GM12872 (cell line): ENCODE results near the gene OSBPL1A.

Experiments used
- TF ChIP-seq, protein P1 (sequence below): IDR thresholded peaks from 3 replicates; pipeline ENCODE4 v1.5.1; 2011; ENCODE audit warnings: low read depth, mild to moderate bottlenecking, low read length, moderate library complexity; ENCODE audit not compliant: insufficient read depth

Gene OSBPL1A

DNA sequence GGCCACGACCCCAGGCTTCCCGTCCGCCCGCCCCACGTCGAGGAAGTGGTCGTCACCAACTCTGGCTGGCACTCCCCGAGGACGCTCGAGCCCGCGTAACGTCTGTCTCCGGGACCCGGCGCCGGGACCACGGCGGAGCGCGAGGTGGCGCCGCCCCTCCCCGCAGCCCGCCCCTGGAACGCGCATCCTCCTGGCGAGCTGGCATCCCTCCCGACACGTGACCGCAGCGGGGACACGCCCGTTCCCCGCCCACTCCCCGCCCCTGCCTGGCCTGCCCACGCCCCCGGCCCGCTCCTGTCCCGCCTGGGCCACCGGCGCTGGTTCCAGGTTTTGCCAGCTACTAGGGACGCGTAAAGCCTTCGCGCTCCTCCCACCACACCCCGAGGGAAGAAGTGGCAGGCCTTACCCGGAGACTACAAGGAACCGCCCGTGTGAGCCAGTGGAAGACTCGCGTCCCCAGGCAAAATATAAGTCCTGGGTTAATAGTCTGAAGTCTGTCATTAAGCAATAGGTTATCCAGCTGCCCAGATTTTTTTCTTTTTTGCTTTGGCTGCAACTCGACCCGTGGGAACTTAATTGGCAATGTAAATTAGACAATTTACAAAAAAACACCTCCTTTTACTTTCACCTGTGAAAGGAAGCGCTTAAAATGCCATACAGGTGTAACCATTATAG, at the start of gene OSBPL1A:
Gene OSBPL1A (minus strand): TSS at position 131 of the 675 bp plus-strand sequence. CDS start 20,291 bp downstream, outside the sequence.
- TF ChIP-seq, protein P1, sequence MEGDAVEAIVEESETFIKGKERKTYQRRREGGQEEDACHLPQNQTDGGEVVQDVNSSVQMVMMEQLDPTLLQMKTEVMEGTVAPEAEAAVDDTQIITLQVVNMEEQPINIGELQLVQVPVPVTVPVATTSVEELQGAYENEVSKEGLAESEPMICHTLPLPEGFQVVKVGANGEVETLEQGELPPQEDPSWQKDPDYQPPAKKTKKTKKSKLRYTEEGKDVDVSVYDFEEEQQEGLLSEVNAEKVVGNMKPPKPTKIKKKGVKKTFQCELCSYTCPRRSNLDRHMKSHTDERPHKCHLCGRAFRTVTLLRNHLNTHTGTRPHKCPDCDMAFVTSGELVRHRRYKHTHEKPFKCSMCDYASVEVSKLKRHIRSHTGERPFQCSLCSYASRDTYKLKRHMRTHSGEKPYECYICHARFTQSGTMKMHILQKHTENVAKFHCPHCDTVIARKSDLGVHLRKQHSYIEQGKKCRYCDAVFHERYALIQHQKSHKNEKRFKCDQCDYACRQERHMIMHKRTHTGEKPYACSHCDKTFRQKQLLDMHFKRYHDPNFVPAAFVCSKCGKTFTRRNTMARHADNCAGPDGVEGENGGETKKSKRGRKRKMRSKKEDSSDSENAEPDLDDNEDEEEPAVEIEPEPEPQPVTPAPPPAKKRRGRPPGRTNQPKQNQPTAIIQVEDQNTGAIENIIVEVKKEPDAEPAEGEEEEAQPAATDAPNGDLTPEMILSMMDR: no peak

DNA sequence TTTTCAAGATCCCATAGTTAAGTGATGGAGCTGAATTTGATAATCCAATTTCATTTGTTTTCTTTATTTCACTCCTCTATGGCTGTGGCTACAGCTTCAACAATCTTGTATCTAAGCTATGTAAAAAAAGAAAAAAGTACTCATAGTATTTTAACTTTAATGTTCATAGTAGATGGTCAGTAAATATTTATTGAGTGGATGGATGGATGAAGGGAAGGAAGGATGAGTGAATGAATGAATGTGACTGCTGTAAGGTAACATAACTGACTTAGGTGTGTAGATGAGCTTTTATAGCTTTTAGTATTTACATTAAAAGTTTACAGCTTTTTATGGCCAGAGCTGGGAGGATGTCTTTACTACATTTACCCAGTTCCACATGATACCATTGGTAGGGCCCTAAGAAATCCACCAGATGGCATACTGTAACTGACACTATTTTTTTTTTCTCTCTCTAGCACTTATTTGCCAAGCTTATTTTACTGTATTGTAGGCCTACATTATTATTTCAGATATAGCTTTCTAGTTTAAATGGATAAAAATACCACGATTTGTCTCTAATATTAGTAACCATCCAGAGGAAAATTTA, 49.4 kb upstream of the OSBPL1A start:
- TF ChIP-seq, protein P1: 0 out of 3 replicates have a peak, but pooled peaks have one; percentile 13

DNA sequence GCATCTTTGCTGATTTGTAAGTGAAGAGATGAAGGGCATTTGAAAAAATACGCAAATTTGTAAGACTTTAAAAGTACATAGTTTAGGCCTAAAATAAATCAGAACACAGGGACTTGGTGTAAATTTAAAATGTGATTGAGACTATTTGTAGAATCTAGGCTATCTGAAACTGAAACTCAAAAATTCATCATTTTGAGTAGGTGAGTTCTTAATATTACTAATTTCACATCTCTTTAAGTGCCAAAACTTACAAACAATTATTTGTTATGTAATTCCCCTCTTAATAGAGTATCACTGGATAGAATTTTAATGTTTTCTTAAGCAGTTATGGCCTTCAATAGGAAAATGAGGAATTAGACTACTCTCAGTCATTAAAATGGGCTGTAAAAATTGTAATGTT, 48.8 kb upstream of the OSBPL1A start:
- TF ChIP-seq, protein P1: no peak

DNA sequence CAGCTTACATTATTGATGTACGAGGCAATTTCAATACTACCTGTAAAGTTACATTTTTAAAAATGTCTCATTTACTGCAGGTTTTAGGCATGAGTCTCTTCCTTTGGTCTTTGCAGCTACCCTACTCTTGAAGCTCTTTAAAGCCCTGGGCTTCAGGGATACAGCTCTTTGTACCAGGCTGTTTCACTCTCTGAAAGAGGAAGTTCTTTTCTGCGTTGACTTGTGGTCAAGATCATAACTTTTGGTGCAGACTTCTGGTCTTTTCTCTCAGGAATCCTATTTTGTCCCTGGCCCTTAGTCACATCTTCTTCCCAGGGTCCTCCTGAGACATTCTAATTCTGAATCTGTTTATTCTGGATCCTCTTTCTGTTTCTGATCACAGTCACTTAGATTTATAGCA, 46.2 kb upstream of the OSBPL1A start:
- TF ChIP-seq, protein P1: no peak

DNA sequence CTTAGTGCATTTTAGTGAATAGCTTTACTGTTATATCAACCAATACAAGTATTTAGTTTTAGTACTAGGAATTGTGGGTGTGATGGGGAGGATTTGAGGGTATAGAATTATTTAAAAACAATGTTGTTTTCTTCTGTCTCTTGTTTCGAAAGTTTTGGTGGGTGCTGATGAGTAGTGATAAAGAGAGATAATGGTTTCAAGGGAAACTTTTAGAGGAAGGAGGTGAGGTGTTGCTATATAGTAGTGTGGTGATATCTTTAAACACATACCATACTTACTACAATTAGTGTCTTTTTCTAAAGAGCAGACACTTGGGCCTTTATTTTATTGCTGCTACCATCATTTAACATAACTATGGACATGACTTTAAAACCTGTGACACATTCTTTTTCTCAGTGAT, 39.3 kb upstream of the OSBPL1A start:
- TF ChIP-seq, protein P1: no peak

DNA sequence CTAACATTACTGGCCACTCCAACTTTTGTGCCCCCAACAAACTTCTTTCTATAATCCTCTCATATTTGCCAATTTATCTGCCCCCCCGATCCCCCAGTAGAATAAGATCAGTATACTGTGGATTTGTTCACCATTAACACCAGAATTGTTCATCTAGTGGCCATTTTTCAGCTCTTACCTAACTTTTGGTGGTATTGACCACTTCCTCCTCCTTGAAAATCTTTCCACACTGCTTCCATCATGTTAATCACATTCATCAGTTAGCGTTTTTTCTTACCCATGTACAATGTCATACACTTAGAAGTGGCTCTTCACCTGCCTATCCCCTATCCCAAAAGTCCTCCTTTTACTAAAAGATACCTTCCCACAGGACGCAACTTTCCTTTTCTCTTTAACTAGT, 35.0 kb upstream of the OSBPL1A start:
- TF ChIP-seq, protein P1: no peak

DNA sequence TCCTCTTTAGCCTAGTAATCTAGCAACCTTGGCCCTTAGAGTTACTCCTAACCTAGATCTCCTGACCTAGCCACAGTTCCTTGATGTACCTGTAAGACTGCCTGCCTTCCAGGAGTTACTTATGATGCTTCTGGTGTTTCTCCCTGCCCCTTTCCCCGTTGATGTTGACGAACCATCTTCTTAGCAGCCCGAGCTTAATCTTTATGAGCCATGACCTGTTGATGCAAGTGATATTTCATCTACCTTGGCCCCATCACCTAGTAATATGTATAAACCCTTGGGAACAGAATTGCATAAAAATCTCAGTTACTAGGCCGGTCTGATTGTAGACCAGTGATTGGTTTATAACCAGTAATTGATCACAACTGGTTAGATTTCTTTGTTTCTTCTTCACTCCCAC, 31.6 kb upstream of the OSBPL1A start:
- TF ChIP-seq, protein P1: no peak
